SU-DHL-6 (cell line): ENCODE results near the gene WNT11.

Experiments used
- EZH2phosphoT487 ChIP-seq: fragments of 200-600 bp; sonication (generic), shearing (Covaris generic); conservative IDR thresholded peaks from 2 replicates; pipeline ENCODE4 v1.6.1; 2018; ENCODE audit warnings: mild to moderate bottlenecking, antibody characterized with exemption, low read length, moderate library complexity, mixed read lengths
- TF ChIP-seq, protein P1 (sequence below): fragments of 200-600 bp; sonication (generic); IDR thresholded peaks from one replicate; pipeline ENCODE4 v1.5.1; 2017; ENCODE audit warnings: antibody characterized with exemption, mild to moderate bottlenecking, low read length, moderate library complexity; ENCODE audit not compliant: insufficient read depth, poor library complexity, severe bottlenecking

DNA sequence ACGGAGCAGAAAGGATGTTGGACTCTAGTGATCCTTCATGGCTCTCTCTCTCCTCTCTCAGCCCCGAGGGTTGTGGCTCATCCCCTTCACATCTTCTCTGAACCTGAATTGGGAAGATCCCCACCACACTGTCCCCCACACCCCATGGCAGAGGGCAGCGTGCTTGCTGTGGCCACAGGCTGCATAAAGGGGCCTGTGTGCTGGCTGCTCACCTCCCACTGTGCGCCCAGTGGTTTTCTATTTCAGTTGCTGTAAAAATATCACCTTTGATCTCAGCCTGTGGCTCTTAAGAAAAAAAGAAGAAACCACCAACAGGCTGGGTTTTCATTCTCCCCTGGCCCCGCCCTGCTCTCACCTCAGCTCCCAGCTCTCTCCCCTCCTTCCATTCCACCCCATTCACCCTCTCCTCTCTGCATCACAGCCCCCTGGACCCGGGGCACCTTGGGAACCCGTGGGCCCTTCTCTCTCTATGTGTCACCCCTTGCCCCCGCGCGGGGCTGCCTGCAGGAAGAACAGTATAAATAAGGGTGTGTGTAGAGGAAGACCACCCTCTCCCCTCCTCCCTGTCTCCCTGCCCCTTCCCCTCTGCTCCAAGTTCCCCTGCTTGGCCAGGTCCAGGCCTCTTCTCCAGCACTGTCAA, 25.8 kb upstream of the WNT11 start:
- TF ChIP-seq, protein P1, sequence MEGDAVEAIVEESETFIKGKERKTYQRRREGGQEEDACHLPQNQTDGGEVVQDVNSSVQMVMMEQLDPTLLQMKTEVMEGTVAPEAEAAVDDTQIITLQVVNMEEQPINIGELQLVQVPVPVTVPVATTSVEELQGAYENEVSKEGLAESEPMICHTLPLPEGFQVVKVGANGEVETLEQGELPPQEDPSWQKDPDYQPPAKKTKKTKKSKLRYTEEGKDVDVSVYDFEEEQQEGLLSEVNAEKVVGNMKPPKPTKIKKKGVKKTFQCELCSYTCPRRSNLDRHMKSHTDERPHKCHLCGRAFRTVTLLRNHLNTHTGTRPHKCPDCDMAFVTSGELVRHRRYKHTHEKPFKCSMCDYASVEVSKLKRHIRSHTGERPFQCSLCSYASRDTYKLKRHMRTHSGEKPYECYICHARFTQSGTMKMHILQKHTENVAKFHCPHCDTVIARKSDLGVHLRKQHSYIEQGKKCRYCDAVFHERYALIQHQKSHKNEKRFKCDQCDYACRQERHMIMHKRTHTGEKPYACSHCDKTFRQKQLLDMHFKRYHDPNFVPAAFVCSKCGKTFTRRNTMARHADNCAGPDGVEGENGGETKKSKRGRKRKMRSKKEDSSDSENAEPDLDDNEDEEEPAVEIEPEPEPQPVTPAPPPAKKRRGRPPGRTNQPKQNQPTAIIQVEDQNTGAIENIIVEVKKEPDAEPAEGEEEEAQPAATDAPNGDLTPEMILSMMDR, result no peak
- no peak for TF ChIP-seq EZH2phosphoT487
